Inferior parietal cortex (tissue), 1 donor: ENCODE data around the gene FTH1.

Experiments used
- DNase-seq: peaks from one replicate; pipeline ENCODE4 v3.0.0-alpha.2; 2016; ENCODE audit errors: extremely low spot score

The FTH1 gene

GRCh38 chr11:61978703-61979661 lies 11.5 kb upstream of the FTH1 start:
- no peak for DNase-seq

- no peak for DNase-seq
These were observed 9.5 kb upstream of the FTH1 start for GRCh38 chr11:61976813-61977475.

GRCh38 chr11:61976420-61976800 lies 9.0 kb upstream of the FTH1 start:
- DNase-seq = no peak

GRCh38 chr11:61975638-61976419 lies 8.4 kb upstream of the FTH1 start:
- peak; percentile 4 for DNase-seq

DNA sequence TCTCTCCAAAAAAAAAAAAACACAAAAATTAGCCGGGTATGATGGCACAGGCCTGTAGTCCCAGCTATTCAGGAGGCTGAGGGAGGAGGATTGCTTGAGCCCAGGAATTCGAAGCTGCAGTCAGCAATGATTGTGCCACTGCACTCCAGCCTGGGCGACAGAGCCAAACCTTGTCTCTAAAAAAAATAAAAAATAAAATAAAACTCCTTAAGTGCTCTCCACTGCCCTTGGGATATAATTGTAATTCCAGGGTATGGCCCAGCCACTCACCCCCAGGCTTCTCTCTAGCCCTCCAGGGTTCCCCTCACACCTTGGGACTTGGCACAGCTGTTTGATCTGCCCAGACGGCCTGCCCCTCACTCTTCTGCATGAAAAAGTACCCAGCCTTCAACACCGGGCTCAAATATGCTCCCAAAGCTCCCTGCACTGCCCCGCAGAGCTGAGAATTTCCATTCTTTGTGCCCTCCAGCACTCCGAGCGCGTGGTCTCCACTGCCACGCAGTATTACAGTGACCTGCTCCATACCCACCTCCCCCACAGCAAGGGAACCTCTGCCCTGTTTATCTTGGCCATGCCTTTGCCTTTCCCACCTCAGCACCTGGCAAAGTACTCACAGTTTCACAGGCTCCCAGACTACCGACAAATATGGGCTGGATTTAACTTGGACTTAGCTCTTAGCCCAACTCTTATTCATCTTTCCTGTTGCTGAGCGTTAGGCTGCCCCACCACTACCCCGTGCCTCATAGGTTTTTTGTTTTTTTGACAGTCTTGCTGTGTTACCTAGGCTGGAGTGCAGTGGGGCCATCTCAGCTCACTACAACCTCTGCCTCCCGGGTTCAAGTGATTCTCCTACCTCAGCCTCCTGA lies 7.6 kb upstream of the FTH1 start:
- no peak for DNase-seq

- DNase-seq = peak; percentile 3
These were observed 6.2 kb upstream of the FTH1 start for GRCh38 chr11:61973476-61974162.

DNA sequence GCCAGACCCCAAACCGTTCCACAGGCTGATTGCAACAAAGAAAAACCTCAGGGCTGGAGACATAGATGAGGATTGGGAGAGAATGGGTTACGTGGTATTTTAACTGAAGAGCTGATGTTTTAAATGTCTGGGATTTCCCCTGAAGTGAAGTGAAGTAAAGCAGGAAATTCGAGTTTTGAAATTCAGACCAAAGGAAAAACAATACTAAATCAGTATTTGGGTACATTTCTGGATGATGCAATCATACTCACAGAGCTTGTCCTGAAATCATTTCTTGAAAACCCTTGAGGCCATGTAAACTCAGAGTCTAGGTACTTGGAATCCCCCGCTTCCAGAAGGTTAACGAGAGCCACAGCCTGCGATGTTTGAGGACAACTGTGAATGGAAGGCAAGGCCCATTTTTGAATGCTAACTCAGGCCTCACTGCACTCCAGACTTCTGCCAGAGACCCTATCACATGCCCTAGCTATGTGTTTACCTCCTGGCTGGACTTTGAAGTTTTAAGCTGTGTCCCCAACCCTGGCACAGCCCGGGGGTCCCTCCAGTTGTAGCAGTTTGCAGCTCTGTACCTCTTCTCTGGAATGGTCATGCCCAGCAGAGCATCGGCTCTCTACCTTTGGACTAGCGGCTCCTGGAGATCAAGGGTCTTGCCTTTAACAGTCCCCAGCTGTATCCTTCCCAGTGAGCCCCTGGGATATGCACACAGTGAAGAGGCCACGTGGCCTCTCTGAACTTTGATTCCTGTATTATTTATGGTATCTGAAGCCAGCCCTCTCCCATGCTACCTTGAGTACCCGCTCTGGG lies 5.4 kb upstream of the FTH1 start:
- peak; percentile 38 for DNase-seq

DNA sequence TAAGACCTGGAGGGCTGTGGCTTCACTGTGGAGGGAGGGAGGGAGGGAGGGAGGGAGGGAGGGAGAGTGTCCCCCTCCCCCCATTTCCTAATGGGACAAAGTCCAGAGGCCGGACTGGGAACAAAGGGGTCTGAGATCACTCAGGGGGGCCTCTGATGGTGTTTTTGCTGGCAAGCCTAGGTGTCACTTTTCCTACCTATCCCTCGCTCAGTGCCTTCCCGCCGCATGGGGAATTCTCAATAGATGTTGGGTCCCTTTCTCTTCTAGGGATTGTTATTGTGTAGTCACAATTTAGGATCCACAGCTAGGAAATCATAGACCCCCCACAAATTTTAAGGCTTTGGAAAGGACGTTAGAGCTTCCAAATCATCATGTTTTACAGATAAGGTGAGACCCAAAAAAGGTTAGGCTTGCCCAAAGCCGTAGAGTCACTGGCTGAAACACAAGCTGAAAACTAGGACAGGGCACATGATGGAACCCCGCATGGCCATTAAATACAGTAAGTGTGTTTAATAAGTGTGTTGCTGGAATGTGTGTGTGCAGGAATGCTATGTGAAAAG lies 4.8 kb upstream of the FTH1 start:
- DNase-seq = no peak

DNA sequence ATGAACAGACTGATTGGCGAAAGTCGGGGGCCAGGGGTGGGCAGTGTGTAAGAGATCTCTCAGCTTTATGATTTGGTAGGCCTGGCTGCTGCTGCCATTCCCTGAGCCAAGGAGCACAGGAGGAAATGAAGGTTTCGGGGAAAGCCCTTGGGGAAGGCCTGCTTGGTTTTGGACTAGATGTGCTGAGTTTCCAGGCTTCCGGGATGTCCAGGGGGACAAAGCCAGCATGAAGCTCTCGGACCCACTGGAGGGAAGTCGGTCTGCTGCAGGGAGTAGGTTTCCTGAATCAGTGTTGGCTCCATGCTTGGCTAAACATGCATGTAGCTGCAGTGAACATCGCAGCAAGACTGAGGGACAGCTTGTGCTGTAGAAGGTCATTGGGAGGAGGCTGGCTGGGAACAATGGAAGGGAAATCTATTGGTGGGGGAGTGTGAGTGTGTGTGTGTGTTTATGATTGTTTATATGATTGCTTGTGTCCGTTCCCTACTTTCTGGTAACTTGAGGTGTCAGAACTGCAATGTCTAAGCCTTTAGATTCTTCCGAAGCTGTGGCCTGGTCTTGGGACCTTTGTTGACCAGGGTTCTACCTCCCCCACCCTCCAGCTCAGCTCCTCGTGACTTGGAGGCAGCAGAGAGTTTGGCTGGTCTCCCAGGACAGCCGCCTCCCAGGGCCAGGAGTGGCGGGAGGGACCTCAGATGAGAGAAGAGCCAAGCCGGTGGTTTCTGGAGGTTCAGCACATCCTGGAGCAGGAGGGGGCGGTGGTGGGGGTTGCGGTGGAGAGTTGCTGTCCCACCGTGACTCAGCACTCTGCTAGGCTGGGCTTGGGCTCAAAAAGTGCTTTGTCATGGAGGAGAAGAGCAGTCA lies 4.0 kb upstream of the FTH1 start:
- peak; percentile 96 for DNase-seq

- DNase-seq = peak; percentile 47
These were observed 2.6 kb upstream of the FTH1 start for GRCh38 chr11:61969838-61970662.

- DNase-seq = no peak
These were observed 1.9 kb upstream of the FTH1 start for GRCh38 chr11:61969391-61969758.

DNA sequence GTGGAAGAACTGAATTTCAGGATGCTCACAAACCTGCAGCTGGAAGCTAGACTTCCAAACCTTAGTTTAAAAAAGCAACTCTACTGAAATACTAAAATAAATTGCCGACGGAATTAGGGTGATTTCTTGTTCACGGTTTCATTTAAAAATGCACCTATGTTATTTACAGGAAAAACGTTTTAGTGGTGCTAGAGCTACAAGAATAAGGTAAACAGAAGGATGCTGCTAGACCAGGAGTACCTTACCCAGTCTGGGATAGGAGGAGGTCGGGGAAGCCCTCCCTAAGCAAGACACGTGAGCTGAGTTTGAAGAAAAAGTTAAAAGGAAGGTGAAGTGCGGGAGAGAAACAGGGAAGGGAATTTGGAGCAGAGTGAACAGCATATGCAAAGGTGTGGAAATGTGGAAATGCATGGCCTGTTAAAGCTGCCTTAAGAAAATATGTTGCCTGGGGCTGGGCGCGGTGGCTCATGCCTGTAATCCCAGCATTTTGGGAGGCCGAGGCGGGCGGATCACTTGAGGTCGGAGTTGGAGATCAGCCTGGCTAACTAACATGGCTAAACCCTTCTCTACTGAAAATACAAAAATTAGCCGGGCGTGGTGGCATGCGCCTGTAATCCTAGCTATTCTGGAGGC lies 1.4 kb upstream of the FTH1 start:
- peak; percentile 21 for DNase-seq

GRCh38 chr11:61967924-61968757 lies 707 bp upstream of the FTH1 start:
- DNase-seq = peak; percentile 64

GRCh38 chr11:61966734-61967115 lies 709 bp downstream of the FTH1 start:
- peak; percentile 56 for DNase-seq

- DNase-seq = peak; percentile 9
These were observed 2.7 kb downstream of the FTH1 start for GRCh38 chr11:61964666-61965271.
